Epithelial cell of esophagus (primary cell): ENCODE data around the gene SLC27A4.

ENCODE experiments used
- DNase-seq: peaks from one replicate; pipeline ENCODE4 v3.0.0; 2010; ENCODE audit warnings: low read depth
- H3K4me3 ChIP-seq: 2 replicates; pipeline ENCODE4 v1.5.1; 2011; ENCODE audit warnings: mild to moderate bottlenecking, low read length, control low read depth
- TF ChIP-seq, protein P1 (sequence below): IDR thresholded peaks from 2 replicates; pipeline ENCODE4 v1.5.1; 2011; ENCODE audit warnings: low read depth, mild to moderate bottlenecking, low read length, control low read depth, inconsistent platforms; ENCODE audit not compliant: insufficient read depth; ENCODE audit errors: missing control alignments

SLC27A4 gene

DNA sequence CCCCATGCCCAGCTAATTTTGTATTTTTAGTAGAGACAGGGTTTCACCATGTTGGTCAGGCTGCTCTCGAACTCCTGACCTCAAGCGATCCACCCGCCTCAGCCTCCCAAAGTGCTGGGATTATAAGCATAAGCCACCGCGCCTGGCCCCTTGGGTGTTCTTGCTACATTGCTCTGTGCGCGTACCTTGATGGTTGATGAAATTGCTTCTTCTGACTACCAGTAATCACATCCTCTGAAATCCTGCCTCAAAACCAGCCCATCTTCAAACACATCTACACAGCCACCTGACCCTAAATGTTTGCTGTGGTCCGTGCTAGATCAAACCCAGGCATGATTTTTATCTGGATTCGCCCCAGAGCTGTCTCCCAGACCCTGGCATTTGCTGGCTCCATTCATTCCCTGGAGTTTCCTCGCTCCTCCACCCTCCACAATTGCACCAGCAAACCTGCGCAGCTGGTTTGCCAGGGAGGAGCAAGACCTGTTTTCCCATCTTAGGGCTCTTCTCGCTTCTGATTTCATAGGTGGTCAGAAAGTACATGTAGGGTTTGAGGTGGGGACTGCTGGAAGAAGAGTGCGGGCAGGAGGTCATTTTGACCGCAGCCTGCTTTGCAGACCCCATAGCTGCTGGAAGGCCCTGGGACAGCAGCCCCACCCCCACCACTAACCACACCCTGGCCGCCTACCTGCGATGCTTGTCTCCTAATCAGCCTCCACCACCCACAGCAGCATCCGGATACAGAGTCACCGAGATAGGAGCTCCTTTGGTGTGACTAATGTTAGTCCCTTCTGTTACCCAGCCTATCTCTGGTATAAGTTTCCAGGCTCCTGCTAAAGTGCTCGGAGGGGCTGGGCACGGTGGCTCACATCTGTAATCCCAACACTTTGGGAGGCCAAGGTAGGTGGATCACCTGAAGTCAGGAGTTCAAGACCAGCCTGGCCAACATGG lies 41.5 kb upstream of the SLC27A4 start:
- TF ChIP-seq, protein P1, sequence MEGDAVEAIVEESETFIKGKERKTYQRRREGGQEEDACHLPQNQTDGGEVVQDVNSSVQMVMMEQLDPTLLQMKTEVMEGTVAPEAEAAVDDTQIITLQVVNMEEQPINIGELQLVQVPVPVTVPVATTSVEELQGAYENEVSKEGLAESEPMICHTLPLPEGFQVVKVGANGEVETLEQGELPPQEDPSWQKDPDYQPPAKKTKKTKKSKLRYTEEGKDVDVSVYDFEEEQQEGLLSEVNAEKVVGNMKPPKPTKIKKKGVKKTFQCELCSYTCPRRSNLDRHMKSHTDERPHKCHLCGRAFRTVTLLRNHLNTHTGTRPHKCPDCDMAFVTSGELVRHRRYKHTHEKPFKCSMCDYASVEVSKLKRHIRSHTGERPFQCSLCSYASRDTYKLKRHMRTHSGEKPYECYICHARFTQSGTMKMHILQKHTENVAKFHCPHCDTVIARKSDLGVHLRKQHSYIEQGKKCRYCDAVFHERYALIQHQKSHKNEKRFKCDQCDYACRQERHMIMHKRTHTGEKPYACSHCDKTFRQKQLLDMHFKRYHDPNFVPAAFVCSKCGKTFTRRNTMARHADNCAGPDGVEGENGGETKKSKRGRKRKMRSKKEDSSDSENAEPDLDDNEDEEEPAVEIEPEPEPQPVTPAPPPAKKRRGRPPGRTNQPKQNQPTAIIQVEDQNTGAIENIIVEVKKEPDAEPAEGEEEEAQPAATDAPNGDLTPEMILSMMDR, result no peak
- peak; percentile 78 for DNase-seq
- no peak overlapping the region for H3K4me3 ChIP-seq

DNA sequence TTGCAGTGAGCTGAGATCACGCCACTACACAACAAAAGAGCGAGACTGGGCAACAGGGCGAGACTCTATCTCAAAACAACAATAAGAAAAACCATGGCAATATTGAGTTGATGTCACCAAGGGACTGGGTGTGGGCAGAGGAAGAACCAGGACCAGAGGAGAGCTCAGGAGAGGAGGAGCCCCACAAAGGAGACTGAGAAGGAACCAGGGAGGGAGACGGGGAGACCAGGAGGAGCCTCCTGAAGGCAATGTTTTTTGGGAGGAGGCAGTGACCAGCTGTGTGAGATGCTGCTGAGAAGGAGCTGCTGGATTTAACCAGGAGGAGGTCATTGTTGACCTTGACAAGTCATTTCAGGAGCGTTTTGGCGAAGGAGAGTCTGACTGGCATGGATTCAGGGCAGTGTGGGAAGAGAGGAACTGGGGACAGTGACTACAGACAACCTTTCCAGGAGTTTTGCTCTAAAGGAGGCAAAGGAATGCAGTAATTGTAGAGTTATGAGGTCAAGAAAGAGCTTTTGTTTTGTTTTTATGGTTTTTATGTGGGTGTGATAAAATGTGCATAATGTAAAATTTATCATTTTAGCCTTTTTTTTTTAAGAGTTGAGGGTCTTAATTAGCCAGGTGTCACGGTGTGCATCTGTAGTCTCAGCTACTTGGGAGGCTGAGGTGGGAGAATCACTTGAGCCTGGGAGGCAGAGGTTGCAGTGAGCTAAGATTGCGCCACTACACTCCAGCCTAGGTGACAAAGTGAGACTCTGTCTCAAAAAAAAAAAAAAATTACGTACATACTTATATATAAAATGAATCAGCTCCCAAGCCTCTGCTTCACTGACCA lies 36.0 kb upstream of the SLC27A4 start:
- TF ChIP-seq, protein P1, result no peak
- no peak overlapping the region for H3K4me3 ChIP-seq
- DNase-seq, result no peak

DNA sequence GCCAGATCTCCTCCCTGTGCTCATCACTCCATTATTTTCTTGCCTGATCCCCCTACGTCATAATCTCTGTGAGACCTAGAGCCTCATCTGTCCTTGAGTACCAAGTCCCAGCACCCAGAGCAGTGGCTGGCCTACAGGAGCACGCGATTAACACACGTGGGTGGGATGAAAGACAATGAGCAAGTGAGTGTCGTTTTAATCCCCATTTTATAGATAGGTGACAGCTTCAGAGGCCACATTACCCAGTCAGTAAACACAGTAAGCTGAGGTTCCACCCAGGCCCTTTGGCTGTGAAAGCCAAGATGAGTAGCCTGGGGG lies 35.4 kb upstream of the SLC27A4 start:
- H3K4me3 ChIP-seq, result no peak overlapping the region
- TF ChIP-seq, protein P1, result no peak
- DNase-seq, result peak; percentile 49

DNA sequence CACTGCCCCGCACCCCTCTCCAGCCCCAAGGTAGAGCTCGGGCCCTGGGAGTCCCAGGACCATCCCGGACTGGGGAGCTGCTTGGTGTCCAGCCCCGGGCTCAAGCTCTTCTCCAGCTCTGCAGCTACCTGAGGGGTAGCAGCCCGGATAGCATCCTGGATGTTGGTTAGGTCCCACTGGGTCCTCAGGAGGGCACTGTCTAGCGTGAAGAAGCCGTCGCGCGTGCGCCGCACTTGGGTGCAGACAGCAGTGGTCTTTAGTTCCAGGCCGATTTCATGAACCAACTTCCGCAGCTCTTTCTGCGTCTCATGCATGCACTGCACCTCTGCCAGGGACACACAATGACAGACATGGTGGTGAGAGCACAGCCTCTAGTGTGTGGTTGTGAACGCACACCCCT lies 30.8 kb upstream of the SLC27A4 start:
- TF ChIP-seq, protein P1, result no peak
- DNase-seq, result no peak

DNA sequence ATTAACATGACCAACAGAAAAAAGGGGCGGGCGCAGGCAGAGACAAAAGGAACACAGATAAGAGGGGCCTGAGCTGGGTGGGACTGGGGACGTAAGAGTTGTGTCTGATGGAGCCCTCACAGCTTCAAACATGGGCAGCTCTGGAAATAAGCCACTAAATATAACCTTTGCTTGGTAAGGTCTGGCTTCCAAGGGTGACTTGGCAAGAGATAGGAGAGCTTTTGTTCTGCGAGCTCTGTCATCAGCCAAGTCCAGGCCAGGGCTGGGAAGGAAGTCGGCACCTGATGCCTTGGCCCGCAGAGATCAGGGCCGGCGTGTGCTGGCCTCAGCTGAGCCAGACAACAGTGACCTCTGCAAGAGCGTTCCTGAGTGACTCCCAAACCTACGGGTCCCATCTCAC lies 29.9 kb upstream of the SLC27A4 start:
- no peak for DNase-seq
- no peak overlapping the region for H3K4me3 ChIP-seq
- TF ChIP-seq, protein P1, result no peak

More for the DNA sequence above, 30.8 kb upstream of the SLC27A4 start:
- H3K4me3 ChIP-seq, result no peak overlapping the region

DNA sequence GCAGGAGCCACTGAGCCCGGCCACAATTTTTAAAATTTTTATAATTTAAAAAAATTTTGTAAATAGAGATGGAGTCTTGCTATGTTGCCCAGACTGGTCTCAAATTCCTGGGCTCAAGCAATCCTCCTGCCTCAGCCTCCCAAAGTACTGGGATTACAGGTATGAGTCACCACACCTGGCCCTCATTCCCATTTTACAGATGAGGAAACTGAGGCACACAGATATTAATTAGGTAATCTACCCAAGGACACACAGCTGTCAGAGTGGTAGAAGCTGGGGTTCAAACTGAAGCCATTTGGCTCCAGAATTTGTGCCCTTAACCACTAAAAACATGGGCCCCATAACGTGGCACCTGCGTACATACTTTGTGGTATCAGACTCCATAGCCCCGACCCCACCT lies 25.6 kb upstream of the SLC27A4 start:
- DNase-seq, result no peak
- H3K4me3 ChIP-seq, result no peak overlapping the region
- TF ChIP-seq, protein P1, result no peak
